GM23338 (cell line): ENCODE measurements around the gene ANKS1B. TPM values are rescaled to one million over a fixed set of nuclear protein-coding genes. Genes with fewer than 3 reads are reported as not detected.

Experiments
- ATAC-seq: fragments of 200-7000 bp; cut with Tn5 transposase; 3 replicates; pipeline ENCODE4 v1.9.1; 2020
- DNase-seq: peaks from one replicate; pipeline ENCODE4 v3.0.0-alpha.2; 2015; ENCODE audit warnings: low spot score
- H2AFZ ChIP-seq: fragments of 200-600 bp; sonication (generic); 2 replicates; pipeline ENCODE4 v1.8.0; 2016; ENCODE audit warnings: antibody characterized with exemption, mild to moderate bottlenecking, moderate library complexity
- H3F3A ChIP-seq: fragments of 200-600 bp; sonication (generic); replicated peaks from 2 replicates; pipeline ENCODE4 v1.8.0; 2017; ENCODE audit warnings: antibody characterized with exemption, mixed run types, low read depth
- H3K27ac ChIP-seq: fragments of 200-600 bp; sonication (generic); 2 replicates; pipeline ENCODE4 v1.6.1; 2016; ENCODE audit warnings: low read depth
- H3K27me3 ChIP-seq: fragments of 200-600 bp; sonication (generic); 2 replicates; pipeline ENCODE4 v1.8.0; 2016; ENCODE audit warnings: mild to moderate bottlenecking, mixed run types, moderate library complexity; ENCODE audit not compliant: insufficient read depth
- H3K36me3 ChIP-seq: fragments of 200-600 bp; sonication (generic); 2 replicates; pipeline ENCODE4 v1.8.0; 2016; ENCODE audit warnings: mild to moderate bottlenecking; ENCODE audit not compliant: insufficient read depth
- H3K4me1 ChIP-seq: fragments of 200-600 bp; sonication (generic); 2 replicates; pipeline ENCODE4 v1.8.0; 2016; ENCODE audit warnings: mild to moderate bottlenecking, moderate library complexity; ENCODE audit not compliant: insufficient read depth
- H3K4me2 ChIP-seq: fragments of 200-600 bp; sonication (generic); 2 replicates; pipeline ENCODE4 v1.7.1; 2017; ENCODE audit warnings: mixed run types
- H3K4me3 ChIP-seq: fragments of 200-600 bp; sonication (generic); 2 replicates; pipeline ENCODE4 v1.6.1; 2016; ENCODE audit warnings: mixed run types
- H3K79me2 ChIP-seq: fragments of 200-600 bp; sonication (generic); replicated peaks from 2 replicates; pipeline ENCODE4 v1.8.0; 2017; ENCODE audit warnings: mild to moderate bottlenecking; ENCODE audit not compliant: insufficient read depth
- H3K9me2 ChIP-seq: fragments of 200-600 bp; sonication (generic); 2 replicates; pipeline ENCODE4 v1.8.0; 2017; ENCODE audit not compliant: insufficient read depth
- H4K20me1 ChIP-seq: fragments of 200-600 bp; sonication (generic); replicated peaks from 2 replicates; pipeline ENCODE4 v1.8.0; 2017; ENCODE audit warnings: mild to moderate bottlenecking; ENCODE audit not compliant: insufficient read depth
- H3K27ac Mint-ChIP-seq: 2 replicates; pipeline ENCODE4 v1.8.0; 2020; ENCODE audit warnings: inconsistent platforms, mild to moderate bottlenecking, moderate library complexity, mixed read lengths
- H3K27me3 Mint-ChIP-seq: 3 replicates; pipeline ENCODE4 v1.8.0; 2022; ENCODE audit warnings: low read depth, mild to moderate bottlenecking, moderate library complexity, mixed read lengths, inconsistent platforms; ENCODE audit not compliant: insufficient read depth, poor library complexity
- H3K36me3 Mint-ChIP-seq: 3 replicates; pipeline ENCODE4 v1.8.0; 2021; ENCODE audit warnings: low read depth, mild to moderate bottlenecking, inconsistent platforms, moderate library complexity, mixed read lengths
- H3K4me1 Mint-ChIP-seq: 3 replicates; pipeline ENCODE4 v1.8.0; 2020; ENCODE audit warnings: mild to moderate bottlenecking, inconsistent platforms, mixed read lengths
- H3K4me3 Mint-ChIP-seq: 3 replicates; pipeline ENCODE4 v1.8.0; 2021; ENCODE audit warnings: moderate library complexity, mild to moderate bottlenecking, inconsistent platforms, mixed read lengths
- H3K9me3 Mint-ChIP-seq: 3 replicates; pipeline ENCODE4 v1.8.0; 2020; ENCODE audit warnings: moderate library complexity, mild to moderate bottlenecking, inconsistent platforms, mixed read lengths
- EZH2 ChIP-seq: fragments of 200-600 bp; sonication (generic); IDR thresholded peaks from one replicate; pipeline ENCODE4 v1.8.0; 2017; ENCODE audit warnings: antibody characterized with exemption, mild to moderate bottlenecking, low read depth; ENCODE audit not compliant: unreplicated experiment
- EZH2phosphoT487 ChIP-seq: fragments of 200-600 bp; sonication (generic); IDR thresholded peaks from one replicate; pipeline ENCODE4 v1.8.1; 2018; ENCODE audit warnings: antibody characterized with exemption; ENCODE audit not compliant: unreplicated experiment
- NANOG ChIP-seq: IDR thresholded peaks from 2 replicates; pipeline ENCODE4 v1.6.1; 2016; ENCODE audit warnings: antibody characterized with exemption, borderline replicate concordance
- POLR2AphosphoS5 ChIP-seq: IDR thresholded peaks from 2 replicates; pipeline ENCODE4 v1.6.1; 2016; ENCODE audit warnings: antibody characterized with exemption, low read depth
- ZNF114 ChIP-seq: fragments of 250-450 bp; sonication (Bioruptor Pico); IDR thresholded peaks from 2 replicates; pipeline ENCODE4 v1.5.0; 2020; ENCODE audit warnings: mild to moderate bottlenecking, moderate library complexity
- polyA plus RNA-seq: library from polyadenylated mRNA; unstranded; fragments of >200 nt; fragmentation: Nextera tagmentation; extraction: Ambion mirVana; gene quantifications from 2 replicates; pipeline ENCODE4 v1.2.1, GENCODE V29; 2016
- total RNA-seq: library from RNA; depleted of rRNA; stranded (reverse); fragments of >200 nt; shearing (Covaris generic); gene quantifications from 2 replicates; pipeline ENCODE4 v1.2.3, GENCODE V29; 2014
- TF ChIP-seq, protein P1 (sequence below): fragments of 250-450 bp; sonication (Bioruptor Pico); IDR thresholded peaks from 2 replicates; pipeline ENCODE4 v1.5.0; 2020; ENCODE audit warnings: mild to moderate bottlenecking, moderate library complexity
- TF ChIP-seq, protein P2 (sequence below): IDR thresholded peaks from 2 replicates; pipeline ENCODE4 v1.6.1; 2016; ENCODE audit warnings: antibody characterized with exemption

ANKS1B gene
- total and polyA plus RNA-seq, 2 experiments from 2014 or later: 4.3 to 5.8 TPM

- TF ChIP-seq, protein P1, sequence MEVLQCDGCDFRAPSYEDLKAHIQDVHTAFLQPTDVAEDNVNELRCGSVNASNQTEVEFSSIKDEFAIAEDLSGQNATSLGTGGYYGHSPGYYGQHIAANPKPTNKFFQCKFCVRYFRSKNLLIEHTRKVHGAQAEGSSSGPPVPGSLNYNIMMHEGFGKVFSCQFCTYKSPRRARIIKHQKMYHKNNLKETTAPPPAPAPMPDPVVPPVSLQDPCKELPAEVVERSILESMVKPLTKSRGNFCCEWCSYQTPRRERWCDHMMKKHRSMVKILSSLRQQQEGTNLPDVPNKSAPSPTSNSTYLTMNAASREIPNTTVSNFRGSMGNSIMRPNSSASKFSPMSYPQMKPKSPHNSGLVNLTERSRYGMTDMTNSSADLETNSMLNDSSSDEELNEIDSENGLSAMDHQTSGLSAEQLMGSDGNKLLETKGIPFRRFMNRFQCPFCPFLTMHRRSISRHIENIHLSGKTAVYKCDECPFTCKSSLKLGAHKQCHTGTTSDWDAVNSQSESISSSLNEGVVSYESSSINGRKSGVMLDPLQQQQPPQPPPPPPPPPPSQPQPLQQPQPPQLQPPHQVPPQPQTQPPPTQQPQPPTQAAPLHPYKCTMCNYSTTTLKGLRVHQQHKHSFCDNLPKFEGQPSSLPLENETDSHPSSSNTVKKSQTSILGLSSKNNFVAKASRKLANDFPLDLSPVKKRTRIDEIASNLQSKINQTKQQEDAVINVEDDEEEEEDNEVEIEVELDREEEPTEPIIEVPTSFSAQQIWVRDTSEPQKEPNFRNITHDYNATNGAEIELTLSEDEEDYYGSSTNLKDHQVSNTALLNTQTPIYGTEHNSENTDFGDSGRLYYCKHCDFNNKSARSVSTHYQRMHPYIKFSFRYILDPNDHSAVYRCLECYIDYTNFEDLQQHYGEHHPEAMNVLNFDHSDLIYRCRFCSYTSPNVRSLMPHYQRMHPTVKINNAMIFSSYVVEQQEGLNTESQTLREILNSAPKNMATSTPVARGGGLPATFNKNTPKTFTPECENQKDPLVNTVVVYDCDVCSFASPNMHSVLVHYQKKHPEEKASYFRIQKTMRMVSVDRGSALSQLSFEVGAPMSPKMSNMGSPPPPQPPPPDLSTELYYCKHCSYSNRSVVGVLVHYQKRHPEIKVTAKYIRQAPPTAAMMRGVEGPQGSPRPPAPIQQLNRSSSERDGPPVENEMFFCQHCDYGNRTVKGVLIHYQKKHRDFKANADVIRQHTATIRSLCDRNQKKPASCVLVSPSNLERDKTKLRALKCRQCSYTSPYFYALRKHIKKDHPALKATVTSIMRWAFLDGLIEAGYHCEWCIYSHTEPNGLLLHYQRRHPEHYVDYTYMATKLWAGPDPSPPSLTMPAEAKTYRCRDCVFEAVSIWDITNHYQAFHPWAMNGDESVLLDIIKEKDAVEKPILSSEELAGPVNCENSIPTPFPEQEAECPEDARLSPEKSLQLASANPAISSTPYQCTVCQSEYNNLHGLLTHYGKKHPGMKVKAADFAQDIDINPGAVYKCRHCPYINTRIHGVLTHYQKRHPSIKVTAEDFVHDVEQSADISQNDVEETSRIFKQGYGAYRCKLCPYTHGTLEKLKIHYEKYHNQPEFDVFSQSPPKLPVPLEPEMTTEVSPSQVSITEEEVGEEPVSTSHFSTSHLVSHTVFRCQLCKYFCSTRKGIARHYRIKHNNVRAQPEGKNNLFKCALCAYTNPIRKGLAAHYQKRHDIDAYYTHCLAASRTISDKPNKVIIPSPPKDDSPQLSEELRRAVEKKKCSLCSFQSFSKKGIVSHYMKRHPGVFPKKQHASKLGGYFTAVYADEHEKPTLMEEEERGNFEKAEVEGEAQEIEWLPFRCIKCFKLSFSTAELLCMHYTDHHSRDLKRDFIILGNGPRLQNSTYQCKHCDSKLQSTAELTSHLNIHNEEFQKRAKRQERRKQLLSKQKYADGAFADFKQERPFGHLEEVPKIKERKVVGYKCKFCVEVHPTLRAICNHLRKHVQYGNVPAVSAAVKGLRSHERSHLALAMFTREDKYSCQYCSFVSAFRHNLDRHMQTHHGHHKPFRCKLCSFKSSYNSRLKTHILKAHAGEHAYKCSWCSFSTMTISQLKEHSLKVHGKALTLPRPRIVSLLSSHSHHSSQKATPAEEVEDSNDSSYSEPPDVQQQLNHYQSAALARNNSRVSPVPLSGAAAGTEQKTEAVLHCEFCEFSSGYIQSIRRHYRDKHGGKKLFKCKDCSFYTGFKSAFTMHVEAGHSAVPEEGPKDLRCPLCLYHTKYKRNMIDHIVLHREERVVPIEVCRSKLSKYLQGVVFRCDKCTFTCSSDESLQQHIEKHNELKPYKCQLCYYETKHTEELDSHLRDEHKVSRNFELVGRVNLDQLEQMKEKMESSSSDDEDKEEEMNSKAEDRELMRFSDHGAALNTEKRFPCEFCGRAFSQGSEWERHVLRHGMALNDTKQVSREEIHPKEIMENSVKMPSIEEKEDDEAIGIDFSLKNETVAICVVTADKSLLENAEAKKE: no peak
- TF ChIP-seq NANOG (no peak), EZH2phosphoT487 (no peak), ZNF114 (CRISPR knock-in tag) (no peak), POLR2AphosphoS5 (no peak), EZH2 (no peak)
Observed at GRCh38 chr12:98980508-98980907, 1004.2 kb downstream of the ANKS1B start (continued).

DNA sequence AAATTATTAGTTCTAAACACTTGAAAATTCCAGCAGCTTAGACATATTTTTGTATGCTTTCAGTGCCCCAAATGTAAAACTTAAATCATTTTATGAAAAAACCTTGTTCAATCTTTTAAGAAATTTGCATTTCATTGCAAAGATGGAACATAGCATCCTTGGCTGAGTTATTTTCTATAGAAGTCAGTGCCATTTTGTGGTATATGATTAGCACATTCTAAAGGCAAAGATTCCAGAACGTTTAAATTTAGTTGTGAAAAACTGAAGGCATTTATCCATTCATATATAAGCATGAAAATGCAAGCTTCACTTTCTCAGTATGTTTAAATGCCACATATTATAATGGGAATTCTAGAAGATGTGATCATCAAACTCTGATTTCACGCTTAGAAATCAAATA, 1007.5 kb downstream of the ANKS1B start:
- TF ChIP-seq NANOG: no peak
- TF ChIP-seq, protein P2, sequence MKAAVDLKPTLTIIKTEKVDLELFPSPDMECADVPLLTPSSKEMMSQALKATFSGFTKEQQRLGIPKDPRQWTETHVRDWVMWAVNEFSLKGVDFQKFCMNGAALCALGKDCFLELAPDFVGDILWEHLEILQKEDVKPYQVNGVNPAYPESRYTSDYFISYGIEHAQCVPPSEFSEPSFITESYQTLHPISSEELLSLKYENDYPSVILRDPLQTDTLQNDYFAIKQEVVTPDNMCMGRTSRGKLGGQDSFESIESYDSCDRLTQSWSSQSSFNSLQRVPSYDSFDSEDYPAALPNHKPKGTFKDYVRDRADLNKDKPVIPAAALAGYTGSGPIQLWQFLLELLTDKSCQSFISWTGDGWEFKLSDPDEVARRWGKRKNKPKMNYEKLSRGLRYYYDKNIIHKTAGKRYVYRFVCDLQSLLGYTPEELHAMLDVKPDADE: no peak
- TF ChIP-seq EZH2: no peak
- no peak for ATAC-seq
- no peaks in the 10 kb centered on the region for H4K20me1 ChIP-seq

More for the DNA sequence above, 1007.5 kb downstream of the ANKS1B start:
- H3K27me3 ChIP-seq: no peaks in the 10 kb centered on the region
- peaks cover 7% of the 10 kb centered on the region; the same call in 2 of the 3 replicates for H3K36me3 Mint-ChIP-seq
- no peak overlapping the region for H3K27ac ChIP-seq
- peaks cover 5% of the 10 kb centered on the region; the same call in 2 of the 3 replicates for H3K9me3 Mint-ChIP-seq
- no peaks in the 10 kb centered on the region for H3K79me2 ChIP-seq
- no peaks in the 10 kb centered on the region for H3F3A ChIP-seq
- peaks cover 2% of the 10 kb centered on the region for H3K27me3 Mint-ChIP-seq
- no peak overlapping the region for H3K4me3 ChIP-seq
- no peaks in the 10 kb centered on the region for H3K9me2 ChIP-seq
- no peak overlapping the region for H3K27ac Mint-ChIP-seq
- H3K4me1 ChIP-seq: no peaks in the 10 kb centered on the region
- H3K4me2 ChIP-seq: no peak overlapping the region
- H3K4me3 Mint-ChIP-seq: no peak overlapping the region
- no peaks in the 10 kb centered on the region for H3K4me1 Mint-ChIP-seq
- no peaks in the 10 kb centered on the region for H3K36me3 ChIP-seq
- DNase-seq: no peak
- no peak overlapping the region for H2AFZ ChIP-seq
